GM23338 (cell line): ENCODE data around the gene LLPH. TPM values are rescaled to one million over a fixed set of nuclear protein-coding genes. Genes with fewer than 3 reads are reported as not detected.
A peak's percentile ranks its signal among the peaks of the same experiment; 100 is the strongest.

Experiments
- ATAC-seq: fragments of 200-7000 bp; cut with Tn5 transposase; 3 replicates; pipeline ENCODE4 v1.9.1; 2020
- DNase-seq: peaks from one replicate; pipeline ENCODE4 v3.0.0-alpha.2; 2015; ENCODE audit warnings: low spot score
- H2AFZ ChIP-seq: fragments of 200-600 bp; sonication (generic); 2 replicates; pipeline ENCODE4 v1.8.0; 2016; ENCODE audit warnings: antibody characterized with exemption, mild to moderate bottlenecking, moderate library complexity
- H3F3A ChIP-seq: fragments of 200-600 bp; sonication (generic); replicated peaks from 2 replicates; pipeline ENCODE4 v1.8.0; 2017; ENCODE audit warnings: antibody characterized with exemption, mixed run types, low read depth
- H3K27ac ChIP-seq: fragments of 200-600 bp; sonication (generic); 2 replicates; pipeline ENCODE4 v1.6.1; 2016; ENCODE audit warnings: low read depth
- H3K27me3 ChIP-seq: fragments of 200-600 bp; sonication (generic); 2 replicates; pipeline ENCODE4 v1.8.0; 2016; ENCODE audit warnings: mild to moderate bottlenecking, mixed run types, moderate library complexity; ENCODE audit not compliant: insufficient read depth
- H3K36me3 ChIP-seq: fragments of 200-600 bp; sonication (generic); 2 replicates; pipeline ENCODE4 v1.8.0; 2016; ENCODE audit warnings: mild to moderate bottlenecking; ENCODE audit not compliant: insufficient read depth
- H3K4me1 ChIP-seq: fragments of 200-600 bp; sonication (generic); 2 replicates; pipeline ENCODE4 v1.8.0; 2016; ENCODE audit warnings: mild to moderate bottlenecking, moderate library complexity; ENCODE audit not compliant: insufficient read depth
- H3K4me2 ChIP-seq: fragments of 200-600 bp; sonication (generic); 2 replicates; pipeline ENCODE4 v1.7.1; 2017; ENCODE audit warnings: mixed run types
- H3K4me3 ChIP-seq: fragments of 200-600 bp; sonication (generic); 2 replicates; pipeline ENCODE4 v1.6.1; 2016; ENCODE audit warnings: mixed run types
- H3K79me2 ChIP-seq: fragments of 200-600 bp; sonication (generic); replicated peaks from 2 replicates; pipeline ENCODE4 v1.8.0; 2017; ENCODE audit warnings: mild to moderate bottlenecking; ENCODE audit not compliant: insufficient read depth
- H3K9me2 ChIP-seq: fragments of 200-600 bp; sonication (generic); 2 replicates; pipeline ENCODE4 v1.8.0; 2017; ENCODE audit not compliant: insufficient read depth
- H4K20me1 ChIP-seq: fragments of 200-600 bp; sonication (generic); replicated peaks from 2 replicates; pipeline ENCODE4 v1.8.0; 2017; ENCODE audit warnings: mild to moderate bottlenecking; ENCODE audit not compliant: insufficient read depth
- H3K27ac Mint-ChIP-seq: 2 replicates; pipeline ENCODE4 v1.8.0; 2020; ENCODE audit warnings: inconsistent platforms, mild to moderate bottlenecking, moderate library complexity, mixed read lengths
- H3K27me3 Mint-ChIP-seq: 3 replicates; pipeline ENCODE4 v1.8.0; 2022; ENCODE audit warnings: low read depth, mild to moderate bottlenecking, moderate library complexity, mixed read lengths, inconsistent platforms; ENCODE audit not compliant: insufficient read depth, poor library complexity
- H3K36me3 Mint-ChIP-seq: 3 replicates; pipeline ENCODE4 v1.8.0; 2021; ENCODE audit warnings: low read depth, mild to moderate bottlenecking, inconsistent platforms, moderate library complexity, mixed read lengths
- H3K4me1 Mint-ChIP-seq: 3 replicates; pipeline ENCODE4 v1.8.0; 2020; ENCODE audit warnings: mild to moderate bottlenecking, inconsistent platforms, mixed read lengths
- H3K4me3 Mint-ChIP-seq: 3 replicates; pipeline ENCODE4 v1.8.0; 2021; ENCODE audit warnings: moderate library complexity, mild to moderate bottlenecking, inconsistent platforms, mixed read lengths
- H3K9me3 Mint-ChIP-seq: 3 replicates; pipeline ENCODE4 v1.8.0; 2020; ENCODE audit warnings: moderate library complexity, mild to moderate bottlenecking, inconsistent platforms, mixed read lengths
- CTCF ChIP-seq, 2 experiments: fragments of 200-600 bp in 1 of 2; sonication (generic) in 1 of 2; conservative IDR thresholded peaks; 2 replicates each; pipeline versions ENCODE4 v1.5.1 to v1.6.1; 2016 to 2017; ENCODE audit warnings: antibody characterized with exemption in 2 of 2, low read depth in 2 of 2, mild to moderate bottlenecking in 2 of 2, moderate library complexity in 1 of 2
- EZH2 ChIP-seq: fragments of 200-600 bp; sonication (generic); IDR thresholded peaks from one replicate; pipeline ENCODE4 v1.8.0; 2017; ENCODE audit warnings: antibody characterized with exemption, mild to moderate bottlenecking, low read depth; ENCODE audit not compliant: unreplicated experiment
- ZNF331 ChIP-seq: fragments of 250-450 bp; sonication (Bioruptor Pico); IDR thresholded peaks from 2 replicates; pipeline ENCODE4 v1.5.0; 2020; ENCODE audit warnings: low read depth, mild to moderate bottlenecking, moderate library complexity
- polyA plus RNA-seq: library from polyadenylated mRNA; unstranded; fragments of >200 nt; fragmentation: Nextera tagmentation; extraction: Ambion mirVana; gene quantifications from 2 replicates; pipeline ENCODE4 v1.2.1, GENCODE V29; 2016
- total RNA-seq: library from RNA; depleted of rRNA; stranded (reverse); fragments of >200 nt; shearing (Covaris generic); gene quantifications from 2 replicates; pipeline ENCODE4 v1.2.3, GENCODE V29; 2014
- TF ChIP-seq, protein P1 (sequence below): IDR thresholded peaks from 2 replicates; pipeline ENCODE4 v1.6.1; 2016; ENCODE audit warnings: antibody characterized with exemption
- TF ChIP-seq, protein P2 (sequence below): fragments of 250-450 bp; sonication (Bioruptor Pico); IDR thresholded peaks from 2 replicates; pipeline ENCODE4 v1.5.0; 2020; ENCODE audit warnings: mild to moderate bottlenecking, moderate library complexity

The LLPH gene
- total and polyA plus RNA-seq, 2 experiments from 2014 or later, result 10.7 to 56.6 TPM

DNA sequence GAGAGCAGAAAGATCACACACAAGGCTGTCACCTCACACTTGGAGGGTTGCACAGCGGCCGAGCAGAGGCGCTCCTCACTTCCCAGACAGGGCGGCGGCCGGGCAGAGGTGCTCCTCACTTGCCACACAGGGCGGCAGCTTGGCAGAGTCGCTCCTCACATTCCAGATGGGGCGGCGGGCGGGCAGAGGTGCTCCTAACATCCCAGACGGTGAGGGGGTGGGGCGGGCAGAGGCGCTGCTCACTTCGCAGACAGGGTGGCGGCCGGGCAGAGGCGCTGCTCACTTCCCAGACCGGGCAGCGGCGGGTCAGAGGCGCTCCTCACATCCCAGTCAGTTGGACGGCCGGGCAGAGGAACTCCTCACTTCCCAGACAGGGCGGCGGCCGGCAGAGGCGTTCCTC, 30.2 kb upstream of the LLPH start:
- Histone ChIP-seq H3K27ac (no peak overlapping the region), H3K4me2 (no peak overlapping the region), H3F3A (no peaks in the 10 kb centered on the region), H2AFZ (no peak overlapping the region), H3K4me3 (no peak overlapping the region), H3K27me3 (no peaks in the 10 kb centered on the region), H3K36me3 (no peaks in the 10 kb centered on the region), H4K20me1 (no peaks in the 10 kb centered on the region), H3K79me2 (peaks cover 45% of the 10 kb centered on the region), H3K4me1 (no peaks in the 10 kb centered on the region), H3K9me2 (no peaks in the 10 kb centered on the region)
- no peaks in the 10 kb centered on the region for H3K27me3 Mint-ChIP-seq
- ATAC-seq, result no peak
- H3K4me1 Mint-ChIP-seq, result 0 out of 3 replicates have a peak, but pooled peaks cover 2% of the 10 kb centered on the region
- TF ChIP-seq CTCF (conservative IDR thresholded peaks at IDR 0.05; ENCODE audit: low read depth in 2 of 2) (no peak), ZNF331 (CRISPR knock-in tag) (no peak), EZH2 (no peak)
- TF ChIP-seq, protein P1, sequence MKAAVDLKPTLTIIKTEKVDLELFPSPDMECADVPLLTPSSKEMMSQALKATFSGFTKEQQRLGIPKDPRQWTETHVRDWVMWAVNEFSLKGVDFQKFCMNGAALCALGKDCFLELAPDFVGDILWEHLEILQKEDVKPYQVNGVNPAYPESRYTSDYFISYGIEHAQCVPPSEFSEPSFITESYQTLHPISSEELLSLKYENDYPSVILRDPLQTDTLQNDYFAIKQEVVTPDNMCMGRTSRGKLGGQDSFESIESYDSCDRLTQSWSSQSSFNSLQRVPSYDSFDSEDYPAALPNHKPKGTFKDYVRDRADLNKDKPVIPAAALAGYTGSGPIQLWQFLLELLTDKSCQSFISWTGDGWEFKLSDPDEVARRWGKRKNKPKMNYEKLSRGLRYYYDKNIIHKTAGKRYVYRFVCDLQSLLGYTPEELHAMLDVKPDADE, result no peak
- H3K36me3 Mint-ChIP-seq, result peaks cover 31% of the 10 kb centered on the region
- H3K4me3 Mint-ChIP-seq, result no peak overlapping the region
- no peak overlapping the region for H3K27ac Mint-ChIP-seq
- peaks cover 13% of the 10 kb centered on the region; the same call in 2 of the 3 replicates for H3K9me3 Mint-ChIP-seq
- DNase-seq, result peak; percentile 2

GRCh38 chr12:66159123-66159522, 28.6 kb upstream of the LLPH start:
- H3K4me1 Mint-ChIP-seq, result 0 out of 3 replicates have a peak, but pooled peaks cover 2% of the 10 kb centered on the region
- H3K9me3 Mint-ChIP-seq, result no peaks in the 10 kb centered on the region
- Histone ChIP-seq H3K4me2 (no peak overlapping the region), H3K4me3 (no peak overlapping the region), H3K4me1 (no peaks in the 10 kb centered on the region), H3K27me3 (no peaks in the 10 kb centered on the region), H3K27ac (no peak overlapping the region), H2AFZ (no peak overlapping the region), H4K20me1 (no peaks in the 10 kb centered on the region), H3K79me2 (peaks cover 29% of the 10 kb centered on the region), H3F3A (no peaks in the 10 kb centered on the region), H3K36me3 (no peaks in the 10 kb centered on the region), H3K9me2 (no peaks in the 10 kb centered on the region)
- H3K4me3 Mint-ChIP-seq, result no peak overlapping the region
- ATAC-seq, result no peak
- H3K27me3 Mint-ChIP-seq, result no peaks in the 10 kb centered on the region
- peaks cover 18% of the 10 kb centered on the region; the same call in 2 of the 3 replicates for H3K36me3 Mint-ChIP-seq
- DNase-seq, result no peak
- no peak for TF ChIP-seq CTCF (conservative IDR thresholded peaks at IDR 0.05; ENCODE audit: low read depth in 2 of 2)
- no peak for TF ChIP-seq EZH2
- TF ChIP-seq, protein P1, result no peak
- TF ChIP-seq, protein P2, sequence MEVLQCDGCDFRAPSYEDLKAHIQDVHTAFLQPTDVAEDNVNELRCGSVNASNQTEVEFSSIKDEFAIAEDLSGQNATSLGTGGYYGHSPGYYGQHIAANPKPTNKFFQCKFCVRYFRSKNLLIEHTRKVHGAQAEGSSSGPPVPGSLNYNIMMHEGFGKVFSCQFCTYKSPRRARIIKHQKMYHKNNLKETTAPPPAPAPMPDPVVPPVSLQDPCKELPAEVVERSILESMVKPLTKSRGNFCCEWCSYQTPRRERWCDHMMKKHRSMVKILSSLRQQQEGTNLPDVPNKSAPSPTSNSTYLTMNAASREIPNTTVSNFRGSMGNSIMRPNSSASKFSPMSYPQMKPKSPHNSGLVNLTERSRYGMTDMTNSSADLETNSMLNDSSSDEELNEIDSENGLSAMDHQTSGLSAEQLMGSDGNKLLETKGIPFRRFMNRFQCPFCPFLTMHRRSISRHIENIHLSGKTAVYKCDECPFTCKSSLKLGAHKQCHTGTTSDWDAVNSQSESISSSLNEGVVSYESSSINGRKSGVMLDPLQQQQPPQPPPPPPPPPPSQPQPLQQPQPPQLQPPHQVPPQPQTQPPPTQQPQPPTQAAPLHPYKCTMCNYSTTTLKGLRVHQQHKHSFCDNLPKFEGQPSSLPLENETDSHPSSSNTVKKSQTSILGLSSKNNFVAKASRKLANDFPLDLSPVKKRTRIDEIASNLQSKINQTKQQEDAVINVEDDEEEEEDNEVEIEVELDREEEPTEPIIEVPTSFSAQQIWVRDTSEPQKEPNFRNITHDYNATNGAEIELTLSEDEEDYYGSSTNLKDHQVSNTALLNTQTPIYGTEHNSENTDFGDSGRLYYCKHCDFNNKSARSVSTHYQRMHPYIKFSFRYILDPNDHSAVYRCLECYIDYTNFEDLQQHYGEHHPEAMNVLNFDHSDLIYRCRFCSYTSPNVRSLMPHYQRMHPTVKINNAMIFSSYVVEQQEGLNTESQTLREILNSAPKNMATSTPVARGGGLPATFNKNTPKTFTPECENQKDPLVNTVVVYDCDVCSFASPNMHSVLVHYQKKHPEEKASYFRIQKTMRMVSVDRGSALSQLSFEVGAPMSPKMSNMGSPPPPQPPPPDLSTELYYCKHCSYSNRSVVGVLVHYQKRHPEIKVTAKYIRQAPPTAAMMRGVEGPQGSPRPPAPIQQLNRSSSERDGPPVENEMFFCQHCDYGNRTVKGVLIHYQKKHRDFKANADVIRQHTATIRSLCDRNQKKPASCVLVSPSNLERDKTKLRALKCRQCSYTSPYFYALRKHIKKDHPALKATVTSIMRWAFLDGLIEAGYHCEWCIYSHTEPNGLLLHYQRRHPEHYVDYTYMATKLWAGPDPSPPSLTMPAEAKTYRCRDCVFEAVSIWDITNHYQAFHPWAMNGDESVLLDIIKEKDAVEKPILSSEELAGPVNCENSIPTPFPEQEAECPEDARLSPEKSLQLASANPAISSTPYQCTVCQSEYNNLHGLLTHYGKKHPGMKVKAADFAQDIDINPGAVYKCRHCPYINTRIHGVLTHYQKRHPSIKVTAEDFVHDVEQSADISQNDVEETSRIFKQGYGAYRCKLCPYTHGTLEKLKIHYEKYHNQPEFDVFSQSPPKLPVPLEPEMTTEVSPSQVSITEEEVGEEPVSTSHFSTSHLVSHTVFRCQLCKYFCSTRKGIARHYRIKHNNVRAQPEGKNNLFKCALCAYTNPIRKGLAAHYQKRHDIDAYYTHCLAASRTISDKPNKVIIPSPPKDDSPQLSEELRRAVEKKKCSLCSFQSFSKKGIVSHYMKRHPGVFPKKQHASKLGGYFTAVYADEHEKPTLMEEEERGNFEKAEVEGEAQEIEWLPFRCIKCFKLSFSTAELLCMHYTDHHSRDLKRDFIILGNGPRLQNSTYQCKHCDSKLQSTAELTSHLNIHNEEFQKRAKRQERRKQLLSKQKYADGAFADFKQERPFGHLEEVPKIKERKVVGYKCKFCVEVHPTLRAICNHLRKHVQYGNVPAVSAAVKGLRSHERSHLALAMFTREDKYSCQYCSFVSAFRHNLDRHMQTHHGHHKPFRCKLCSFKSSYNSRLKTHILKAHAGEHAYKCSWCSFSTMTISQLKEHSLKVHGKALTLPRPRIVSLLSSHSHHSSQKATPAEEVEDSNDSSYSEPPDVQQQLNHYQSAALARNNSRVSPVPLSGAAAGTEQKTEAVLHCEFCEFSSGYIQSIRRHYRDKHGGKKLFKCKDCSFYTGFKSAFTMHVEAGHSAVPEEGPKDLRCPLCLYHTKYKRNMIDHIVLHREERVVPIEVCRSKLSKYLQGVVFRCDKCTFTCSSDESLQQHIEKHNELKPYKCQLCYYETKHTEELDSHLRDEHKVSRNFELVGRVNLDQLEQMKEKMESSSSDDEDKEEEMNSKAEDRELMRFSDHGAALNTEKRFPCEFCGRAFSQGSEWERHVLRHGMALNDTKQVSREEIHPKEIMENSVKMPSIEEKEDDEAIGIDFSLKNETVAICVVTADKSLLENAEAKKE (CRISPR knock-in tag), result no peak
- H3K27ac Mint-ChIP-seq, result no peak overlapping the region
